ENCODE measurements around the gene VPS26A.

Gene VPS26A

GRCh38 chr10:69123747-69124562, at the start of gene VPS26A:
TSS of gene VPS26A (plus strand) at chr10:69124178. CDS start at chr10:69124278, 100 bp downstream.
- peak; percentile 99 for DNase-seq

- DNase-seq: no peak
These were observed 49.4 kb upstream of the VPS26A start for GRCh38 chr10:69074532-69074931.

DNA sequence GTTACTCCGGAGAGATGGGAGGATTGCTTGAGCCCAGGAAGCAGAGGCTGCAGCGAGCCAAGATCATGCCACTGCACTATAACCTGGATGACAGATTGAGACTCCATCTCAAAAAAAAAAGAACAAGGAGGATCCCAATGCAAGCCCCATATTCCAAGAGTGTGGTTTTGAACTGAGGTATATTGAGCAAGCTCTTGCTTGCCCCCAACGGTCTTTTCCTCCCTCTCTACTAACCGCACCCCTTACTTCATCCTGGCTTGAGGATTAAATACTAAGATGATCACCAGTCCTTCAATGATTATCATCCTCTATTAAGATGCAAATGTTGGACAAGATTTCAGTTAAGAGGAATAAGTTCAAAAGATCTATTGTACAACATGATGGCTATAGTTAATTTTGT, 48.5 kb upstream of the VPS26A start:
- no peak for DNase-seq

GRCh38 chr10:69078311-69078710, 45.7 kb upstream of the VPS26A start:
- no peak for DNase-seq

- no peak for DNase-seq
These were observed 43.8 kb upstream of the VPS26A start for GRCh38 chr10:69080226-69080625.

- DNase-seq: no peak
These were observed 37.9 kb upstream of the VPS26A start for GRCh38 chr10:69086001-69086509.

DNA sequence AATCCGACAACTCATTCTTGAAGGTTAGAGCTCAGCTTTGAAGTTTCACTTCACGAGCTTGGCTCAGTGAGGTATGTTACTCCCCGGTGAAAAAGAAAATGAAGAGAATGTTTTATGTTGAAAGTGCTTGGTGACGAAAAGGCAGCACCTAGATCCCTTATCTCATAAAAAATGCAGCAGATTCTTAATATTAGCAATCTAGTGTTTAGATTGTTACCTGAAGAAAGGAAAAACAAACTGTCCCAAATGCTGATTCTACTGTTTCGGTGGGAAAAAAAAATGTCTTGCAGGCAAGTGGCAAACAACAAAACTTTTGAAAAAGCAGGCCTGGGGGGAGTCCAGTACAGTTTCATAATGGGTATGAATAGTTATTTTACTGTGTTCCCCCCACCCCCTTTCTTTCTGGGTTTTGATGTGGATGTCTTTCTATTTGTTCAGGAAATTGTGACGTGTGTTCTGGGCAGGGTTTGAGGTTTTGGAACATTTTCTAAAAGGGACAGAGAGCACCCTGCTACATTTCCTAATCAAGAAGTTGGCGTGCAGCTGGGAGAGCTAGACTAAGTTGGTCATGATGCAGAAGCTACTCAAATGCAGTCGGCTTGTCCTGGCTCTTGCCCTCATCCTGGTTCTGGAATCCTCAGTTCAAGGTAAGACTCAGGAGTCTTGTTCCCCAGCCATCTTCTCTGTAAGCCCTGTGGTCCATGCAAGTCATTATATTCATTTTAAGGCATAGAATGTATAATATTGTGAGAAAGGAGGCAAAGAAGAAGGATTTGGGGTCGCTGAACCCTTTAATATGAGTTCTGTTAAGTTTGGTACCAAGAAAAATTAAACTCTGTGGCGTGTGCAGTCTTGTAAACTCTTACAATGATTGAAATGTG, 36.1 kb upstream of the VPS26A start, which contains the start of gene SRGN:
Gene SRGN (plus strand): TSS at position 514 of the 881 bp plus-strand sequence. CDS start 55 bp downstream, at position 569.
- peak; percentile 55 for DNase-seq

DNA sequence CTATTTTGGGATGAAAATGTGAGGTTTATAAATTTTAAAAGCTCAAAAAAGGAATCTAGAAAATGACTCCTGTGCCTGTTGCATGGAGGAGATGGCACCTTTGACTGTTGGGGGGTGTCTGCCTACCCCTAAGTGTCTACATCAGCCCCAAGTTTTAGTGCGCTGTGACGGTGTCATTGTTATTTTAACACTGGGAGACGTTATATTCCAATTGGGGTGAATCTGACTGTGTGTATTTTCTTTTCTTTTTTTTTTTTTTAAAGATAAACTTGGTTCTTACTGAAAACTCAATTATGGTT, 35.6 kb upstream of the VPS26A start:
- no peak for DNase-seq

DNA sequence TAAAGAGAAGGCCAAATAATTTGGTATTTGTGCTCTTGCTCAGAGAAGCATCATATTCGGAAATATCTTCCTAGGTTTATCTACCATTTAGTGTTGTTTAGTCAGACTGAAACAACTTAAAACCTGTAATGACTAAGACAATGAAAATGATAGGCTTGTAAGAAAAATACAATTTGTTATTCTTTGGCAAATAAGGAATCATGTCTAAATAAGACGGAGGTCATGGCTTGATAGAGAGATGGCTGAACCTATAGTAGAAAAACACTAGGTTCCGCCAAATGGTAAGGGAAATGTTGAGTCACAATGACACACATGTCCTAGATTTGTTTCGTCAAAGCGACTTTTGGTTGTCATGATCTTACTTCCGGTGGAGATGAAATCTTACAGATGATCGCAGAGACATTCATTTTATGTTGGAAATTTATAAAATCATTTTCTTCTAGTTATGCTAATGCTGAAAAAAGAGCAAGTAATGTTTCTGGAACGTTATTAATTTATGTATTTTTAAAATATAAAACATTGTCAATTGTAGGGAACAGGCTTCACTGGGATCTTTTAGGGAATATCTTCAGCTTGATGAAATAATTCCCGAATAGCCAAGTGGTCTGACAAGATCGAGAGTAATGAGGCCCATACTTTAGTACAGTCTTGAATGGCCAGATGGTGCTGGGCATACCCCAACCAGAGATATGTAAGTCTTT, 35.0 kb upstream of the VPS26A start:
- no peak for DNase-seq

DNA sequence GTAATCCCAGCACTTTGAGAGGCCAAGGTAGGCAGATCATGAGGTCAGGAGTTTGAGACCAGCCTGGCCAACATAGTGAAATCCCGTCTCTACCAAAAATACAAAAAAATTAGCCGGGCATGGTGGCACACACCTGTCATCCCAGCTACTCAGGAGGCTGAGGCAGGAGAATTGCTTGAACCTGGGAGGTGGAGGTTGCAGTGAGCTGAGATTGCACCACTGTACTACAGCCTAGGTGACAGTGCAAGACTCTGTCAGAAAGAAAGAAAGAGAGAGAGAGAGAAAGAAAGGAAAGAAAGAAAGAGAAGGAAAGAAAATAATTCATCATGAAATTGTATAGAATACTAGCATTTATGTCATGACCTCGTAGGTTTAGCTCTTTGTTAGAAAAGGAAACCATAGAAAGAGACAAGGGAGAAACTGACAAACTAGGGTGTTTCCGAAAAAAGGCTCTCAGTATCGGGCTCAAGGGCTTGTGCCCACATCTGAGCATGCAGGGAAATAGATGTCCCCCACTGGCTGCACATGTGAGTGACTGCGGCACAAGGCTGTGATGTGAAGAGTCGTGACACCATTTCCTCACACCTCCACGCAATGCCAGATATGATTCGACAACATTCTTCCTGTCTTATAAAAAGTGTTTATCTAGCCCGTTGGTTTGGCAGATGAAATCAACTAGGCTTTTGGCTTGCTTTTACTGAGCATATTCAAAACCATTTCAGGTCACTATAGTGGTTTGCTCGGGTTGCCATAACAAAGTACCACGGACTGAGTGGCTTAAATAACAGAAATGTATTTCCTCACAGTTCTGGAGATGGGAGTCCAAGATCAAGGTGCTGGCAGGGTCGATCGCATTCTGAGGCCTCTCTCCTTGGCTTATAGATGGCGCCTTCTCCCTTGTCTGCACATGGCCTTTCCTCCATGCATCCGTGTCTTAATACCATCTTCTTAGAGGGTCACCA, 34.1 kb upstream of the VPS26A start:
- DNase-seq: peak; percentile 69

DNA sequence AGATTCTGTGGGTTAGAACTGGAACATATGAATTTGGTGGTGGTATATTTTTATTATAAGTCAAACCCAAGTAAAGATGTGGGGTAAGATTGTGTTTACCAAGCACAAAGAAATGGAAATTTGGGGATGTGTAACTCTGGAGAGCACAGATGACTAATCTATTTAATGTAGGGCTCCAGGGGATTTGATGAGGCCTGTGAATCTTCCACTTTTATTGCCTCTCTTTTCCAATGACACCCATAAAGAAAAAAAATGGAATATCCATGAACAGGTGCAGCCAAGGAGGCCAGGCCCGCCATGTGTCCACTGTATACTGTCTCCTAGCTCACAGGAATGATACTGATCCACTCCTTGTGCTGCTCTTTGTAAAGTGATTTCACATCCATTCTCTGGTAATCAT, 33.3 kb upstream of the VPS26A start:
- no peak for DNase-seq

DNA sequence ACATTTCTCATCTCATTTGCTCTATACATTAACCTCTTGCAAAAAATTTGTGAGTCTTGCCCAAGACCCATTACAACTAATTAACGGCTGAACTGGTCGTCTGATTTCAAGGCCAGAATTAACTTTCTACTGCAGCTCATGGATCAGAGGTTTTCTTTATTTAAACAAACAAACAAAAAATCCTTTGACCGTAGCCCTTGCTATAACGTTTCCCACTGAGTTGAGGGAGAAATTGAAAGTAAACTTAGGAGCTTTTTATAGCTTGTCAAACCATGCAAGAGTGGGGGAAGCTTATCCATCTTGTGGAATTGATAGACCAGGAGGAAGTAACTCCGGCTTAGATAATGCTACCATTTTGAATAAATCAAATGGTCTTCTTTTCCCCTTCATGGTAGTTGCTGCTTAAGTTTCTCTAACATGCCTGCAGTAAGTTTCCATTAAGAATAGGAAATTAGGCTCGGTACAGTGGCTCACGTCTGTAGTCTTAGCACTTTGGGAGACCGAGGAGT, 32.8 kb upstream of the VPS26A start:
- DNase-seq: no peak

DNA sequence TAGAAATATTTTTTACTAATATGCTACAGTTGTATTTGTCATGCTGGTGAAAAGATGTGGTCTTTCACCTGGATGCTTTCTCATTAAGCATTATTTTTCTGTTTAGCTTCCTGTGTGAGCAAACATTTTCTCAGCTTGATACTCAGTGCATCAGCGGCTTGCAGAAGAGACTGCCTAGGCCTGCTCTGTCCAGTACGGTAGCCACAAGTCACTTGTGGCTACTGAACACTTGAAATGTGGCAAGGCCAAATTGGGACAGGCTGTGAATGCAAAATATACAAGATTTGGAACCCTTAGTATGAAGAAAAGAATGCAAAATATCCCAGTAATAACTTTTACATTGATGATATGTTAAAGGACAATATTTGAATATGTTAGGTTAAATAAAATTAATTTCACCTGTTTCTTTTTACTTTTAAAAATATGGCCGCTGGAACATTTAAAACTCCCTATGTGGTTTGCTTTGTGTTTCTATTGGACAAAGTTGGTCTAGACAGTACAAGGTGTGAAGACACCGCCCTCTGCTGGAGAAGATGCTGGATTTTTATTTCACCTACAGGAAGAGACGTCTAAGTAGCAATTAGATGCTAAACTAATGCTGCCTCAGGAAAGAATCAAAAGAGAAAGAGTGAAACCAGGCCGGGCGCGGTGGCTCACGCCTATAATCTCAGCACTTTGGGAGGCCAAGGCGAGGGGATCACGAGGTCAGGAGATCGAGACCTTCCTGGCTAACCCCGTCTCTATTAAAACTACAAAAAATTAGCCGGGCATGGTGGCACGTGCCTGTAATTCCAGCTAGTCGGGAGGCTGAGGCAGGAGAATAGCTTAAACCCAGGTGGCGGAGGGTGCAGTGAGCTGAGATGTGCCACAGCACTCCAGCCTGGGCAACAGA, 30.8 kb upstream of the VPS26A start:
- DNase-seq: peak; percentile 62

GRCh38 chr10:69093933-69094332, 30.0 kb upstream of the VPS26A start:
- no peak for DNase-seq

DNA sequence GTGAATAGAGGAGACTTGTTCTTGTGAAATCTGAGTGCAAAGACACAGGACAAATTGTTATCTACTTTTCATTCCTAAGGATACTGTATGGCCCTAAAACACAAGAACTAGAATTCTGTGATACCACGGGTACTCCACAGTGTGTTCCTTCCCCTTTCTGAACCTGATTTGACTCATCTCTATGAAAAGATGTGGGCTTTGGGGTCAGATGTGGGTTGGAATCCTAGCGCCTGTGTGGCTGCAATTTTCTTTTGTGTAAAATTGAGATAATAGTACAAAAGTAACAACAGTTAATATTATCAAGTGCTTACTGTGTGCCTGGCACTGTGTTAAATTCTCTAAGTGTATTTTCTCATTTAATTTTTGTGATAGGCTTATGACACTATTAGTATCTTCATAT, 27.9 kb upstream of the VPS26A start:
- no peak for DNase-seq

DNA sequence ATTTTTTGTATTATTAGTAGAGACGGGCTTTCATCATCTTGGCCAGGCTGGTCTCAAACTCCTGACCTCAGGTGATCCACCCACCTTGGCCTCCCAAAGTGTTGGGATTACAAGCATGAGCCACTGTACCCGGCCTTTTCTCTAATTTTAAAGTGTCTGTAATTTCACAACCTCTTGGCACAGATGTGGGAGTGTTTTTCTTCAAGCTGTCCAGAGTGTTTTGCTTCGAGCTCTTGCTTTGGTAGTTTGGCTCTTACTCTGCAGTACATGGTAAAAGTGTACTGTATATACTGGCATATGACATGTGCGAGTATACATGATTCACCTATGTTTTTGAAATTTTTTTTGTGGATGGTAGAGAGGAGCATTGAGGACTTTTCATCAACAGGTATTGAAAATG, 26.2 kb upstream of the VPS26A start:
- DNase-seq: no peak

DNA sequence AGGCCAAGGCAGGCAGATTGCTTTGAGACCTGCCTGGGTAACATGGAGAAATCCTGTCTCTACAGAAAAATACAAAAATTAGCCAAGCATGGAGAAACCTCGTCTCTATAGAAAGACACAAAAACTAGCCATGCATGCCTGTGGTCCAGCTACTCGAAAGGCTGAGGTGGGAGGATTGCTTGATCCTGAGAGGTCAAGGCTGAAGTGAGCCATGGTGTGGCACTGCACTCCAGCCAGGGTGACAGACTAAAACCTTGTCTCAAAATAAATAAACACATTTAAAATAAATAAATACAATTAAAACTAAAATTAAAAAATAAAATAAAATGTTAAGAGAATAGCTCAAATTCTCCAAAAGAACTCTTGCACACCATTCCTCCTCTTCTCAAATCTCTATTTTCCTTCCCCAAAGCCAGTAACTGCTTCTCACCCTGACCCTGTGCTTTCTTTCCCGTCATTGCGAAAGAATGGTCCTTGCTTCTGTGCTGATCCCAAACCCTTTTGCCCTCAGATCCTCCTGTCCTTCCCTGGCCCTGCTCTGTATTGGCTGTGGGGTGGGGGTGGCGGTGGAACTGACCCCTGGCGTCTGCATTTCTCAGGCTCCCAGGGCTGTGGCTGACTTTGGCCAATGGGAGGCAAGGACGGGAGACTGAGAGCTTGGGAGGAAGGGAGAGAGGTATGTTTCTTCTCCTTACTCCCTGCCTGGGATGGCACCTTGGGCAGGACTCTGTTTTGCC, 23.7 kb upstream of the VPS26A start:
- no peak for DNase-seq

DNA sequence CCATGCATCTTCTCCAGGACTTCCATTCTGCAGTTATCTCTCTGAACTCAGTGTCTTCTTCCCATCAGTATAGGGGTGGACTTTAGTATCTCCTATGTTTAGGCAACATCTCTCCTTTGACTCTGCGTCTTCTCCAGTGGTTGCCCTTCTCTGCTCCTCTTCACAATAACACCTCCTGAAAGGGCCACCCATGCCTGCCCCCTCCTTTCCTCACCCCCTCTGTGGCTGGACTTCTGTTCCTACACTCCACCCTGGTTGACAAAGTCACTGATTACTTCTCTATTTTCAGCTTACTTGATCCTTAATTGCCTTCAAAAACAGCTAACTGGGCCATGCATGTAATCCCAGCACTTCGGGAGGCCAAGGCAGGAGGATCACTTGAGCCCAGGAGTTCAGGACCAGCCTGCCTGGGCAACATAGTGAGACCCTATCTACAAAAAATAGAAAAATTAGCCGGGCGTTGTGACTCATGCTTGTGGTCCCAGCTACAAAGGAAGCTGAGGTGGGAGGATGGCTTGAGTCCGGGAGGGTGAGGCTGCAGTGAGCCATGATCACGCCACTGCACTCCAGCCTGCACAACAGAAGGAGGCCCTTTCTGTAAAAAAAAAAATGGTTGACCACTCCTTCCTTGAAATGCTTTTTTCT, 22.4 kb upstream of the VPS26A start:
- no peak for DNase-seq

DNA sequence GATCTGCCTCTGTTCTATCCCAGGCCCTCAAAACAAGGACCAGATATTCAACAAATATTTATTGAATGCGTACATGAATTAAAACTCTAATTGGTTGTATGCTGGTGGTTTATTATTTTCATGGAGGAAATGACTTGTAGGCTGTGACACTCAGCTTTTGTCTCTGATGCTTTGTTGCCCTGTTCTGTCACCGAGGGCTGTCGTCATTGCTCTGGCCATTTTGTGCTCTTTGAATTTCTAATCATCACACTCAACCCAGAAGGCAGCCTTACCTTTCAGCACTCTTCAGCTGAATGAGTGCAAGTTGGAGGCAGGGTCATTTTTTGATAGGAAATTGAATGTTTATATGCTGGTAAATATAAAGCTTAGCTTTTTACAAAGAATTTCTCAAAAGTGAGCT, 21.5 kb upstream of the VPS26A start:
- no peak for DNase-seq

Measured in stimulated activated CD4-positive, alpha-beta T cell treated with anti-CD3 and anti-CD28 coated beads, Interleukin-4, amount 100 ng/mL, for 1 hour (primary cell).